Upper lobe of left lung (tissue), 4 donors: ENCODE measurements around the gene GSG1.
"Not testable (repeated sequence)": the region's sequence is repeated elsewhere in the genome, so short reads cannot be mapped to it uniquely, and the experiment has no call there.

Experiments used
- POLR2A ChIP-seq, 4 donors: fragments of 450-650 bp; IDR thresholded peaks; one replicate each; pipeline ENCODE4 v1.5.1; 2016 to 2017; ENCODE audit warnings: antibody characterized with exemption in 4 of 4, mild to moderate bottlenecking in 2 of 4
- POLR2AphosphoS5 ChIP-seq, 2 donors: sonication (generic); formaldehyde crosslinking; IDR thresholded peaks; one replicate each; pipeline ENCODE4 v1.5.1; 2017; ENCODE audit warnings: antibody characterized with exemption in 2 of 2
- TF ChIP-seq, protein P1 (sequence below), 6 experiments: fragments of 450-650 bp in 4 of 6; fragments of 200-600 bp in 2 of 6; sonication (generic) in 2 of 6; IDR thresholded peaks; one replicate each; pipeline ENCODE4 v1.5.1; 2016 to 2019; ENCODE audit warnings: antibody characterized with exemption in 6 of 6

DNA sequence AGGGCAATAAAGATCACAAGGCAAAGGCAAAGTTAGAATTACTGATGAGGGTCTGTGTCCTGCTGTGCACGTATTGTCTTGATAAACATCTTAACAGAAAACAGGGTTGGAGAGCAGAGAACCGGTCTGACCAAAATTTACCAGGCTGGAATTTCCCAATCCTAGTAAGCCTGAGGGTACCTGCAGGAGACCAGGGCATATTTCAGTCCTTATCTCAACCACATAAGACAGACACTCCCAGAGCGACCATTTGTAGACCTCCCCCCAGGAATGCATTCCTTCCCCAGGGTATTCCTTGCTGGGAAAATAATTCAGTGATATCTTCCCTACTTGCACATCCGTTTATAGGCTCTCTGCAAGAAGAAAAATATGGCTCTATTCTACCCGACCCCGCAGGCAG lies 49.9 kb downstream of the GSG1 start:
- TF ChIP-seq, protein P1, sequence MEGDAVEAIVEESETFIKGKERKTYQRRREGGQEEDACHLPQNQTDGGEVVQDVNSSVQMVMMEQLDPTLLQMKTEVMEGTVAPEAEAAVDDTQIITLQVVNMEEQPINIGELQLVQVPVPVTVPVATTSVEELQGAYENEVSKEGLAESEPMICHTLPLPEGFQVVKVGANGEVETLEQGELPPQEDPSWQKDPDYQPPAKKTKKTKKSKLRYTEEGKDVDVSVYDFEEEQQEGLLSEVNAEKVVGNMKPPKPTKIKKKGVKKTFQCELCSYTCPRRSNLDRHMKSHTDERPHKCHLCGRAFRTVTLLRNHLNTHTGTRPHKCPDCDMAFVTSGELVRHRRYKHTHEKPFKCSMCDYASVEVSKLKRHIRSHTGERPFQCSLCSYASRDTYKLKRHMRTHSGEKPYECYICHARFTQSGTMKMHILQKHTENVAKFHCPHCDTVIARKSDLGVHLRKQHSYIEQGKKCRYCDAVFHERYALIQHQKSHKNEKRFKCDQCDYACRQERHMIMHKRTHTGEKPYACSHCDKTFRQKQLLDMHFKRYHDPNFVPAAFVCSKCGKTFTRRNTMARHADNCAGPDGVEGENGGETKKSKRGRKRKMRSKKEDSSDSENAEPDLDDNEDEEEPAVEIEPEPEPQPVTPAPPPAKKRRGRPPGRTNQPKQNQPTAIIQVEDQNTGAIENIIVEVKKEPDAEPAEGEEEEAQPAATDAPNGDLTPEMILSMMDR (IDR thresholded peaks at IDR 0.05) = not testable (repeated sequence)
- TF ChIP-seq POLR2A, POLR2AphosphoS5 (IDR thresholded peaks at IDR 0.05): not testable (repeated sequence)
